A549 (cell line): ENCODE measurements around the gene CYP19A1. TPM values are rescaled to one million over a fixed set of nuclear protein-coding genes. Genes with fewer than 3 reads are reported as not detected.

Source experiments
- ATAC-seq, 2 experiments: fragments of 200-7000 bp in 1 of 2; fragments of >200 bp in 1 of 2; cut with Nextera tagmentation in 1 of 2; cut with Tn5 transposase in 1 of 2; 3 replicates each; pipeline versions ENCODE4 v1.8.0 to v1.9.1; 2018 to 2020; ENCODE audit warnings: mild to moderate bottlenecking in 1 of 2, moderate library complexity in 1 of 2
- CTCF ChIA-PET: fragments of 300-600 bp; sonication (Branson Sonifier 250); formaldehyde crosslinking; extraction: SDS; loops from one replicate; lab custom pipeline; 2021; ENCODE audit warnings: antibody characterized with exemption, inconsistent platforms; lab: Yijun Ruan, JAX
- POLR2A ChIA-PET: fragments of 350-600 bp; formaldehyde crosslinking; extraction: SDS; loops from one replicate; lab custom pipeline; 2021; ENCODE audit warnings: antibody characterized with exemption, inconsistent platforms; lab: Yijun Ruan, JAX
- DNase-seq, 2 experiments: peaks; one replicate each; pipeline versions ENCODE4 v3.0.0 to v3.0.0-alpha.2; 2011 to 2016; ENCODE audit warnings: low read depth in 1 of 2, low spot score in 1 of 2
- FAIRE-seq: peaks from 2 replicates; lab custom pipeline; 2011; peaks lifted over from hg19 to GRCh38; lab: Jason Lieb, UNC
- H3K27ac ChIP-seq, 2 experiments: fragments of >200 bp; sonication (Bioruptor Twin); formaldehyde crosslinking; 3 replicates each; pipeline ENCODE4 v1.5.1; 2016 to 2017
- H3K4me1 ChIP-seq: fragments of >200 bp; sonication (Bioruptor Twin); formaldehyde crosslinking; 3 replicates; pipeline ENCODE4 v1.6.1; 2016
- H3K4me2 ChIP-seq: fragments of >200 bp; sonication (Bioruptor Twin); formaldehyde crosslinking; 3 replicates; pipeline ENCODE4 v1.6.1; 2016
- H3K4me3 ChIP-seq: fragments of >200 bp; sonication (Bioruptor Twin); formaldehyde crosslinking; 3 replicates; pipeline ENCODE4 v1.5.1; 2016
- H3K9me3 ChIP-seq: fragments of >200 bp; sonication (Bioruptor Twin); formaldehyde crosslinking; 3 replicates; pipeline ENCODE4 v1.6.1; 2016
- BHLHE40 ChIP-seq: IDR thresholded peaks from 2 replicates; pipeline ENCODE4 v1.6.1; 2012; ENCODE audit warnings: low read depth, low read length, inconsistent platforms
- CBX8 ChIP-seq: fragments of 200-600 bp; sonication (generic); IDR thresholded peaks from 2 replicates; pipeline ENCODE4 v1.6.1; 2016
- CEBPB ChIP-seq, 2 experiments: fragments of >200 bp in 1 of 2; sonication (Bioruptor Twin) in 1 of 2; formaldehyde crosslinking in 1 of 2; IDR thresholded peaks; 2 replicates each; pipeline ENCODE4 v1.6.1; 2012 to 2016
- EHF ChIP-seq: fragments of 250-450 bp; sonication (Bioruptor Pico); IDR thresholded peaks from 2 replicates; pipeline ENCODE4 v1.5.0; 2020; ENCODE audit warnings: mild to moderate bottlenecking
- GATA3 ChIP-seq: IDR thresholded peaks from 2 replicates; pipeline ENCODE4 v1.6.1; 2012; ENCODE audit warnings: borderline replicate concordance
- HOXB13 ChIP-seq: fragments of 250-450 bp; sonication (Bioruptor Pico); IDR thresholded peaks from 2 replicates; pipeline ENCODE4 v1.5.0; 2020; ENCODE audit warnings: low read depth, mild to moderate bottlenecking, moderate library complexity
- JUN ChIP-seq, 2 experiments: fragments of >200 bp; sonication (Bioruptor Twin); formaldehyde crosslinking; IDR thresholded peaks; 2 replicates in 1 of 2; 3 replicates in 1 of 2; pipeline ENCODE4 v1.6.1; 2016 to 2017
- MAFK ChIP-seq: fragments of 450-650 bp; IDR thresholded peaks from 2 replicates; pipeline ENCODE4 v1.6.1; 2014; ENCODE audit not compliant: partially characterized antibody
- MYC ChIP-seq: IDR thresholded peaks from 2 replicates; pipeline ENCODE4 v1.6.1; 2012; ENCODE audit warnings: mild to moderate bottlenecking, inconsistent platforms, low read length, improper control_type of control experiment, borderline replicate concordance
- NPAS2 ChIP-seq: fragments of 250-450 bp; sonication (Bioruptor Pico); IDR thresholded peaks from 2 replicates; pipeline ENCODE4 v1.8.0; 2022; ENCODE audit warnings: mild to moderate bottlenecking, moderate library complexity, borderline replicate concordance
- POLR2A ChIP-seq: IDR thresholded peaks from 2 replicates; pipeline ENCODE4 v1.6.1; 2012; ENCODE audit warnings: mild to moderate bottlenecking, low read length
- RFX5 ChIP-seq: fragments of 450-650 bp; IDR thresholded peaks from 2 replicates; pipeline ENCODE4 v1.7.1; 2014; ENCODE audit warnings: antibody characterized with exemption, mild to moderate bottlenecking, moderate library complexity
- RNF2 ChIP-seq: fragments of 200-600 bp; sonication (generic); IDR thresholded peaks from 2 replicates; pipeline ENCODE4 v1.6.1; 2016; ENCODE audit warnings: low read depth, mild to moderate bottlenecking, antibody characterized with exemption, moderate library complexity, borderline replicate concordance
- ZC3H11A ChIP-seq: fragments of 450-650 bp; IDR thresholded peaks from 2 replicates; pipeline ENCODE4 v1.6.1; 2014; ENCODE audit warnings: antibody characterized with exemption, mild to moderate bottlenecking
- WGBS: methylation state at CpG from one replicate; pipeline ENCODE4 v1.1.6; 2017; ENCODE audit errors: missing lambda C conversion rate; 5-methylcytosine and 5-hydroxymethylcytosine counted together
- polyA plus RNA-seq, 4 experiments: library from polyadenylated mRNA; depleted of rRNA in 3 of 4; stranded (reverse); fragments of >200 nt; fragmentation: RNase III in 1 of 4; extraction: RNeasy Plus Mini Kit Qiagen cat#74134 plus additional on column Dnase treatment in 1 of 4; gene quantifications; 2 replicates in 3 of 4; 3 replicates in 1 of 4; pipeline ENCODE4 v1.2.3, GENCODE V29; 2011 to 2017
- TF ChIP-seq, protein P1 (sequence below): fragments of >200 bp; sonication (Bioruptor Twin); formaldehyde crosslinking; IDR thresholded peaks from 3 replicates; pipeline ENCODE4 v1.6.1; 2016
- TF ChIP-seq, protein P2 (sequence below): fragments of 250-450 bp; sonication (Bioruptor Pico); IDR thresholded peaks from 2 replicates; pipeline ENCODE4 v1.5.0; 2020; ENCODE audit warnings: low read depth, mild to moderate bottlenecking, moderate library complexity
- TF ChIP-seq, protein P3 (sequence below): fragments of 250-450 bp; sonication (Bioruptor Pico); IDR thresholded peaks from 2 replicates; pipeline ENCODE4 v1.5.0; 2021; ENCODE audit warnings: mild to moderate bottlenecking, moderate library complexity, borderline replicate concordance
- TF ChIP-seq, protein P4 (sequence below): IDR thresholded peaks from 2 replicates; pipeline ENCODE4 v1.6.1; 2012; ENCODE audit warnings: low read depth, borderline replicate concordance
- TF ChIP-seq, protein P5 (sequence below): fragments of 450-650 bp; IDR thresholded peaks from 2 replicates; pipeline ENCODE4 v1.6.1; 2014; ENCODE audit warnings: antibody characterized with exemption
- TF ChIP-seq, protein P6 (sequence below): fragments of >200 bp; sonication (Bioruptor Twin); formaldehyde crosslinking; IDR thresholded peaks from 3 replicates; pipeline ENCODE4 v1.5.1; 2016

CYP19A1 gene
- polyA plus RNA-seq, 2 of the 4 experiments (the other 2 are of a cell fraction) = 0.36 TPM; not detected in 1

DNA sequence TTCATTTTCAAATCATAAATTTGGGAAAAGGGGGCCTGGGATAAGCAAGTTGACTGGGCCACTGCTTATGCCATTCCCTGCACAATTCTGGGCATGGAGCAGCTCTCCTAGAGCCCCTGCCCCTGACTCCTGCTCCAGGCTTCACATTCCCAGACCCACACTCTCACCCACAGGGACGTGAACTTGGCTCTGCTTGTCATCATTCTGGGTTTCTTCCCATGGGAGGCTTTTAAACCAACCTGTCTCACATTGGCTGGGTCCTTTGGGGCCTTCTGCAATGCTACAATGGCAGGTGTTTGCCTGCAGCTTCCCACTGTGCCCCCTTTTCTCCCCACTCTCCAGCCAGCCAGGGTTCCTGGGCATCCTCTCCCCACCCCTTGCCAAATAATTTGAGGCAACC lies 49.1 kb downstream of the CYP19A1 start:
- Histone ChIP-seq H3K4me1 (peaks cover 7% of the 10 kb centered on the region; the same call in 2 of the 3 replicates), H3K4me3 (no peak overlapping the region), H3K9me3 (no peaks in the 10 kb centered on the region), H3K4me2 (no peak overlapping the region), H3K27ac (no peak overlapping the region)
- FAIRE-seq = no peak
- ChIA-PET POLR2A (no interaction called here), CTCF (interaction anchor here (1.1 to 9.3 kb wide), 5 partner anchors 8 to 126 kb away, joined by 3 to 81 read pairs (median 5); no protein-coding TSS in a partner anchor)
- 29% methylated on average over 1 of the region's 1 CpG for WGBS
- DNase-seq = no peak
- ATAC-seq = no peak
- TF ChIP-seq, protein P1, sequence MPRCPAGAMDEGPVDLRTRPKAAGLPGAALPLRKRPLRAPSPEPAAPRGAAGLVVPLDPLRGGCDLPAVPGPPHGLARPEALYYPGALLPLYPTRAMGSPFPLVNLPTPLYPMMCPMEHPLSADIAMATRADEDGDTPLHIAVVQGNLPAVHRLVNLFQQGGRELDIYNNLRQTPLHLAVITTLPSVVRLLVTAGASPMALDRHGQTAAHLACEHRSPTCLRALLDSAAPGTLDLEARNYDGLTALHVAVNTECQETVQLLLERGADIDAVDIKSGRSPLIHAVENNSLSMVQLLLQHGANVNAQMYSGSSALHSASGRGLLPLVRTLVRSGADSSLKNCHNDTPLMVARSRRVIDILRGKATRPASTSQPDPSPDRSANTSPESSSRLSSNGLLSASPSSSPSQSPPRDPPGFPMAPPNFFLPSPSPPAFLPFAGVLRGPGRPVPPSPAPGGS = no peak
- TF ChIP-seq MAFK (no peak), HOXB13 (CRISPR knock-in tag) (no peak), CEBPB (IDR thresholded peaks at IDR 0.05) (no peak), POLR2A (no peak), RNF2 (no peak), CBX8 (no peak), JUN (IDR thresholded peaks at IDR 0.05) (no peak), RFX5 (no peak), BHLHE40 (no peak), NPAS2 (CRISPR knock-in tag) (no peak), ZC3H11A (no peak), GATA3 (no peak), MYC (no peak), EHF (no peak)
- TF ChIP-seq, protein P2, sequence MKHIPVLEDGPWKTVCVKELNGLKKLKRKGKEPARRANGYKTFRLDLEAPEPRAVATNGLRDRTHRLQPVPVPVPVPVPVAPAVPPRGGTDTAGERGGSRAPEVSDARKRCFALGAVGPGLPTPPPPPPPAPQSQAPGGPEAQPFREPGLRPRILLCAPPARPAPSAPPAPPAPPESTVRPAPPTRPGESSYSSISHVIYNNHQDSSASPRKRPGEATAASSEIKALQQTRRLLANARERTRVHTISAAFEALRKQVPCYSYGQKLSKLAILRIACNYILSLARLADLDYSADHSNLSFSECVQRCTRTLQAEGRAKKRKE = no peak
- TF ChIP-seq, protein P3, sequence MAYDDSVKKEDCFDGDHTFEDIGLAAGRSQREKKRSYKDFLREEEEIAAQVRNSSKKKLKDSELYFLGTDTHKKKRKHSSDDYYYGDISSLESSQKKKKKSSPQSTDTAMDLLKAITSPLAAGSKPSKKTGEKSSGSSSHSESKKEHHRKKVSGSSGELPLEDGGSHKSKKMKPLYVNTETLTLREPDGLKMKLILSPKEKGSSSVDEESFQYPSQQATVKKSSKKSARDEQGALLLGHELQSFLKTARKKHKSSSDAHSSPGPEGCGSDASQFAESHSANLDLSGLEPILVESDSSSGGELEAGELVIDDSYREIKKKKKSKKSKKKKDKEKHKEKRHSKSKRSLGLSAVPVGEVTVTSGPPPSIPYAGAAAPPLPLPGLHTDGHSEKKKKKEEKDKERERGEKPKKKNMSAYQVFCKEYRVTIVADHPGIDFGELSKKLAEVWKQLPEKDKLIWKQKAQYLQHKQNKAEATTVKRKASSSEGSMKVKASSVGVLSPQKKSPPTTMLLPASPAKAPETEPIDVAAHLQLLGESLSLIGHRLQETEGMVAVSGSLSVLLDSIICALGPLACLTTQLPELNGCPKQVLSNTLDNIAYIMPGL (CRISPR knock-in tag) = no peak
- TF ChIP-seq, protein P4, sequence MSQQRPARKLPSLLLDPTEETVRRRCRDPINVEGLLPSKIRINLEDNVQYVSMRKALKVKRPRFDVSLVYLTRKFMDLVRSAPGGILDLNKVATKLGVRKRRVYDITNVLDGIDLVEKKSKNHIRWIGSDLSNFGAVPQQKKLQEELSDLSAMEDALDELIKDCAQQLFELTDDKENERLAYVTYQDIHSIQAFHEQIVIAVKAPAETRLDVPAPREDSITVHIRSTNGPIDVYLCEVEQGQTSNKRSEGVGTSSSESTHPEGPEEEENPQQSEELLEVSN = no peak
- TF ChIP-seq, protein P5, sequence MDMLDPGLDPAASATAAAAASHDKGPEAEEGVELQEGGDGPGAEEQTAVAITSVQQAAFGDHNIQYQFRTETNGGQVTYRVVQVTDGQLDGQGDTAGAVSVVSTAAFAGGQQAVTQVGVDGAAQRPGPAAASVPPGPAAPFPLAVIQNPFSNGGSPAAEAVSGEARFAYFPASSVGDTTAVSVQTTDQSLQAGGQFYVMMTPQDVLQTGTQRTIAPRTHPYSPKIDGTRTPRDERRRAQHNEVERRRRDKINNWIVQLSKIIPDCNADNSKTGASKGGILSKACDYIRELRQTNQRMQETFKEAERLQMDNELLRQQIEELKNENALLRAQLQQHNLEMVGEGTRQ = no peak
- TF ChIP-seq, protein P6, sequence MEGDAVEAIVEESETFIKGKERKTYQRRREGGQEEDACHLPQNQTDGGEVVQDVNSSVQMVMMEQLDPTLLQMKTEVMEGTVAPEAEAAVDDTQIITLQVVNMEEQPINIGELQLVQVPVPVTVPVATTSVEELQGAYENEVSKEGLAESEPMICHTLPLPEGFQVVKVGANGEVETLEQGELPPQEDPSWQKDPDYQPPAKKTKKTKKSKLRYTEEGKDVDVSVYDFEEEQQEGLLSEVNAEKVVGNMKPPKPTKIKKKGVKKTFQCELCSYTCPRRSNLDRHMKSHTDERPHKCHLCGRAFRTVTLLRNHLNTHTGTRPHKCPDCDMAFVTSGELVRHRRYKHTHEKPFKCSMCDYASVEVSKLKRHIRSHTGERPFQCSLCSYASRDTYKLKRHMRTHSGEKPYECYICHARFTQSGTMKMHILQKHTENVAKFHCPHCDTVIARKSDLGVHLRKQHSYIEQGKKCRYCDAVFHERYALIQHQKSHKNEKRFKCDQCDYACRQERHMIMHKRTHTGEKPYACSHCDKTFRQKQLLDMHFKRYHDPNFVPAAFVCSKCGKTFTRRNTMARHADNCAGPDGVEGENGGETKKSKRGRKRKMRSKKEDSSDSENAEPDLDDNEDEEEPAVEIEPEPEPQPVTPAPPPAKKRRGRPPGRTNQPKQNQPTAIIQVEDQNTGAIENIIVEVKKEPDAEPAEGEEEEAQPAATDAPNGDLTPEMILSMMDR = no peak
